HFFc6 (cell line): Measurements from ENCODE around the gene TRIM45. TPM values are rescaled to one million over a fixed set of nuclear protein-coding genes. Genes with fewer than 3 reads are reported as not detected.
A peak's percentile ranks its signal among the peaks of the same experiment; 100 is the strongest.

ENCODE experiments used
- DNase-seq: peaks from one replicate; pipeline ENCODE4 v3.0.0-alpha.2; 2018
- H3K27ac Mint-ChIP-seq: 2 replicates; pipeline ENCODE4 v1.8.0; 2020; ENCODE audit warnings: mild to moderate bottlenecking, mixed read lengths
- H3K27me3 Mint-ChIP-seq: 2 replicates; pipeline ENCODE4 v1.8.0; 2021; ENCODE audit warnings: mild to moderate bottlenecking, moderate library complexity, mixed read lengths; ENCODE audit not compliant: insufficient read depth
- H3K36me3 Mint-ChIP-seq: 2 replicates; pipeline ENCODE4 v1.8.0; 2021; ENCODE audit warnings: low read depth, mixed read lengths
- H3K4me1 Mint-ChIP-seq: 2 replicates; pipeline ENCODE4 v1.8.0; 2020; ENCODE audit warnings: low read depth, mixed read lengths
- H3K4me3 Mint-ChIP-seq: 2 replicates; pipeline ENCODE4 v1.8.0; 2020; ENCODE audit warnings: mild to moderate bottlenecking, moderate library complexity, mixed read lengths
- H3K9me3 Mint-ChIP-seq: 2 replicates; pipeline ENCODE4 v1.8.0; 2020; ENCODE audit warnings: mild to moderate bottlenecking, mixed read lengths
- total RNA-seq, 6 experiments: library from RNA; stranded (reverse); fragmentation: NEBNext Ultra II Directional; extraction: Animal tissue kit (Norgen Biotek cat#: 25700); gene quantifications; 2 replicates in 1 of 6; 3 replicates in 5 of 6; pipeline ENCODE4 v1.2.3, GENCODE V29; 2021
- TF ChIP-seq, protein P1 (sequence below): fragments of 200-600 bp; sonication (generic); IDR thresholded peaks from 2 replicates; pipeline ENCODE4 v1.5.0; 2021; ENCODE audit warnings: antibody characterized with exemption, mild to moderate bottlenecking

The TRIM45 gene
- total RNA-seq, 6 experiments from 2014 or later = 2.1 to 4.4 (median 3.6) TPM

DNA sequence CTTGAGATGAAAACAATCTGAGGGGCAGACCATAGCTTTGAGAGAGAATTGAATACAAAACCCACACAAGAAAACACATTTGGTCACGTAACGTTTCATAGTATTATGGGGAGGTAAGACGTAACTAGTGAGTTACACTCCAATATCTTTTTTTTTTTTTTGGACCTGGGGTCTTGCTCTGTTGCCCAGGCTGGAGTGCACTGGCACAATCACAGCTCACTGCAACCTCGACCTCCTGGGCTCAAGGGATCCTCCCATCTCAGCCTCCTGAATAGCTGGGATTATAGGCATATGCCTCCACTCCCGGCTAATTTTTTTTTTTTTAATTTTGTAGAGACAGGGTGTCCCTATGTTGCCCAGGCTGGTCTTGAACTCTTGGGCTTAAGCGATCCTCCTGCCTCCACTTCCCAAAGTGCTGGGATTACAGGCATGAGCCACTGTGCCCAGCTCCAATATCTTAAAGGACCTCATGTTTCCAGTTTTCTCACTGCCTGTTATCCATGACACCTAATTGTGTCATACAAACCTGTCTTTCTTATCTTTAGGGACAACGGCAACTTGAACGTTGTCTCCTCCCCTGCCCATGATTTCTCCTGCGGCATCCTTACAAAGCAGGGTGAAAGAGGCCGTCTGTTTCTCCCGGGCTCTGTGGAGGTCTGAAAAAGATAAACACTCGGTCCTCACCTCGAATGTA is 5.3 kb downstream of the TRIM45 start:
- no peaks in the 10 kb centered on the region for H3K27me3 Mint-ChIP-seq
- TF ChIP-seq, protein P1, sequence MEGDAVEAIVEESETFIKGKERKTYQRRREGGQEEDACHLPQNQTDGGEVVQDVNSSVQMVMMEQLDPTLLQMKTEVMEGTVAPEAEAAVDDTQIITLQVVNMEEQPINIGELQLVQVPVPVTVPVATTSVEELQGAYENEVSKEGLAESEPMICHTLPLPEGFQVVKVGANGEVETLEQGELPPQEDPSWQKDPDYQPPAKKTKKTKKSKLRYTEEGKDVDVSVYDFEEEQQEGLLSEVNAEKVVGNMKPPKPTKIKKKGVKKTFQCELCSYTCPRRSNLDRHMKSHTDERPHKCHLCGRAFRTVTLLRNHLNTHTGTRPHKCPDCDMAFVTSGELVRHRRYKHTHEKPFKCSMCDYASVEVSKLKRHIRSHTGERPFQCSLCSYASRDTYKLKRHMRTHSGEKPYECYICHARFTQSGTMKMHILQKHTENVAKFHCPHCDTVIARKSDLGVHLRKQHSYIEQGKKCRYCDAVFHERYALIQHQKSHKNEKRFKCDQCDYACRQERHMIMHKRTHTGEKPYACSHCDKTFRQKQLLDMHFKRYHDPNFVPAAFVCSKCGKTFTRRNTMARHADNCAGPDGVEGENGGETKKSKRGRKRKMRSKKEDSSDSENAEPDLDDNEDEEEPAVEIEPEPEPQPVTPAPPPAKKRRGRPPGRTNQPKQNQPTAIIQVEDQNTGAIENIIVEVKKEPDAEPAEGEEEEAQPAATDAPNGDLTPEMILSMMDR = no peak
- peaks cover 19% of the 10 kb centered on the region for H3K4me1 Mint-ChIP-seq
- H3K36me3 Mint-ChIP-seq = no peaks in the 10 kb centered on the region
- DNase-seq = no peak
- no peak overlapping the region for H3K4me3 Mint-ChIP-seq
- no peaks in the 10 kb centered on the region for H3K9me3 Mint-ChIP-seq
- no peak overlapping the region for H3K27ac Mint-ChIP-seq

DNA sequence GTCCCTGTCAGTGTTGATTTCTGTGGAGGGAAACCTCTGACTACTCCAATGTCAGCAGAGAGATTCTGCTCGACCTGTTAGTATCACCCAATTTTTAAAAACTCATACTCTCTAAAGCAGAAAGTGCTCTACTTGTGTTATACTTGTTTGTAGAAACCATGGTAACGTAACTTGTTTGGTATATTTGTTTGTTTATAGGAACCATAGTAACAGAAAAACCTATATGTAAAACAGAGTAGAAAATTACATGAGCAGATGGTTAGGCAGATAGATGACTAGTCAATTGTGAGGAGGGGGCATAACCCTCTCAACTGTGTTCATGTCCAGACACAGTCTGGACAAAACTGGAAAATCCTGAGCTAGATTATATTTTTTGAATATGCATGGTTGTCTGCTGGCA is 6.7 kb downstream of the TRIM45 start:
- no peak for DNase-seq
- Mint-ChIP-seq H3K4me1 (peaks cover 20% of the 10 kb centered on the region), H3K36me3 (no peaks in the 10 kb centered on the region), H3K27me3 (no peaks in the 10 kb centered on the region), H3K9me3 (no peaks in the 10 kb centered on the region), H3K4me3 (no peak overlapping the region), H3K27ac (peak overlapping the region; percentile 60)
- TF ChIP-seq, protein P1 = no peak

DNA sequence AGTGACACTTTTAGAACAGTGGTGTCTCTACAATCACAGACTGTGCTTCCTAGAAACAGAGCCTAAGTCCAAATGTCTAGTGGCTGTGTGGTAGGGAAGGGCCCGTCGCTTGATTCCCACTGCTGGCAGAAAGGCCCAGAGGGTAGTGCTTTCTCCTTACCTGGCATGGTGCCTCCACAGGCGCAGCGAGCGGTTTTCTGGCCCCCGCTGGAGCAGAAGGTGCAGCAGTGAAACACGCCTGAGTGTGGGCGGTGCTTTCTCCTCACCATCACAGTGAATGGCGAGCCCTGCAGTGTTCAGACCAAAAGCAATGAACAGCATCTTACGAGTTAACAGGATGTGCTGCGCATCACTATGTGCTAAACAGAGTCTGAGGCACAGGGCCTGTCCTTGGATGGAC is 8.3 kb downstream of the TRIM45 start:
- no peak for DNase-seq
- Mint-ChIP-seq H3K27ac (no peak overlapping the region), H3K9me3 (no peaks in the 10 kb centered on the region), H3K36me3 (peaks cover 14% of the 10 kb centered on the region), H3K27me3 (no peaks in the 10 kb centered on the region; the same call in 1 of the 2 replicates), H3K4me1 (peaks cover 30% of the 10 kb centered on the region), H3K4me3 (no peak overlapping the region)
- TF ChIP-seq, protein P1 = no peak

DNA sequence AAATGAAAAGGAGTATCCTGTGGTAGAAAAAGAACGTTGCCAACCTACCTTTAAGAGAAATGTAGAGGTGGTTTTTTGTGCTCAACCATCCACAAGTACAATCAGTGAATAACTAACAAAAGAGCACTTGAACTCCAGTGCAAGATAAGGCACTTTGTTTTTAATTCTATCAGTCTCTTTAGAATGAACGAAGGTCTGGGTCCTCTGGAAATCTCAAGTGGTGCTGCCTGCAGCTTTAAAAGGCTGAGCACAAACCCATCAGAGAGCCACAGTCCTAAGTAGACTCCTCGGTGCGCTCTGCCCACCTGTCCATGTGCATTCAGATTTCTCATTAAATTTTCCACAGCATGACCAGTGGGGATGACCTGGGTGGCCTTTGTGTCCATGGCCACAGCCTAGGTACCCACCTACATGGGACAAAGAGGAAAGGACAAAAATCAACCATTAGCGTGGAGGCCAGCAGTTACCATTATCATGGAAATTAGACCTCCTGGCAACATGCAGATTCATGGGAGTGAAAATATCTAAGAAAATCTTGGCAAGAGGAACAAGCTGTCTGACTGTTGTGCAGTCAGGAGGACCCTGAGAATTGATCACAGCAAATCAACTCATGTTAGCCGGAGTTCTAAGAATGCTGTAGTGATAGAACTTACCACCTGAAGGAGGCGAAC is 9.4 kb downstream of the TRIM45 start:
- no peaks in the 10 kb centered on the region for H3K9me3 Mint-ChIP-seq
- H3K4me3 Mint-ChIP-seq = no peak overlapping the region
- H3K36me3 Mint-ChIP-seq = peaks cover 24% of the 10 kb centered on the region
- TF ChIP-seq, protein P1 = no peak
- H3K27me3 Mint-ChIP-seq = no peaks in the 10 kb centered on the region; the same call in 1 of the 2 replicates
- H3K27ac Mint-ChIP-seq = no peak overlapping the region
- DNase-seq = no peak
- H3K4me1 Mint-ChIP-seq = peaks cover 24% of the 10 kb centered on the region

DNA sequence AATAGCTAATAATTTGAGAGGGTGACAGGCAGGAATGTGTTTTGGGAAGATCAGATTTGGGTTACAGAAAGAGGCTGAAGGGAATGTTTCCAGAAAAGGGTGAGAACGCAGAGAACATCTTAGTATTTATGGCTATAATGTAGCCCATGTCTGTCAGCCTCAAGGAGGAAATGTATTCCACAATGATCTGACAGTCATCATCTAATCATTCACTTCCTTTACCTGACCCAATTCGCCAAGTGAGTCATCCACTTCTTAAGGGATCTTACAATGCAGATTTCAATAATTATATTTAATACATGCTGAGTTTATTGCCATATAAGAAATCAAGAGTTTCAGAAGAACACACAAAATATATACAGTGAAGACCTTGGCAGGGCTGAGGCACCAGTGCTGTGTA is 10.8 kb downstream of the TRIM45 start:
- peaks cover 37% of the 10 kb centered on the region for H3K36me3 Mint-ChIP-seq
- H3K27me3 Mint-ChIP-seq = no peaks in the 10 kb centered on the region; the same call in 1 of the 2 replicates
- H3K4me1 Mint-ChIP-seq = peaks cover 24% of the 10 kb centered on the region
- H3K9me3 Mint-ChIP-seq = no peaks in the 10 kb centered on the region
- no peak overlapping the region for H3K4me3 Mint-ChIP-seq
- DNase-seq = peak; percentile 5
- peak overlapping the region; percentile 39 for H3K27ac Mint-ChIP-seq
- TF ChIP-seq, protein P1 = no peak
